ENCODE results near the gene KSR2. TPM values are rescaled to one million over a fixed set of nuclear protein-coding genes. Genes with fewer than 3 reads are reported as not detected.

Gene KSR2
- total and polyA plus RNA-seq, 4 donors: 0.09 to 1.8 (median 0.37) TPM

GRCh38 chr12:117842630-117843029 is 126.2 kb downstream of the KSR2 start:
- Histone ChIP-seq H3K27me3 (ENCODE audit: control insufficient read depth in 3 of 3, insufficient read depth in 3 of 3, low read length in 2 of 3) (peaks cover 0 to 3% (median 0%) of the 10 kb centered on the region in 3 donors), H3K4me1 (ENCODE audit: control insufficient read depth in 5 of 5, insufficient read depth in 5 of 5, low read length in 5 of 5) (no peaks in the 10 kb centered on the region), H3K27ac (ENCODE audit: low read depth in 1 of 2, low read length in 1 of 2) (no peak overlapping the region), H3K36me3 (ENCODE audit: control insufficient read depth in 4 of 4, insufficient read depth in 4 of 4, low read length in 4 of 4) (no peaks in the 10 kb centered on the region), H3K4me3 (no peak overlapping the region), H3K9me3 (ENCODE audit: control insufficient read depth in 4 of 4, insufficient read depth in 3 of 4, low read length in 3 of 4) (peaks cover 0 to 8% (median 2%) of the 10 kb centered on the region in 4 donors), H3K9ac (ENCODE audit: insufficient read depth in 1 of 2, low read length in 2 of 2) (no peak overlapping the region)
- DNase-seq (no peak), ATAC-seq (ENCODE audit: insufficient read depth, low FRiP score) (no peak)
- WGBS, 2 donors: 58 to 63% methylated on average over 4 of the region's 4 CpGs
- no peak for TF ChIP-seq CTCF (IDR thresholded peaks at IDR 0.05; ENCODE audit: control extremely low read depth, extremely low read depth)

- 90 to 95% methylated on average over 2 of the region's 2 CpGs for WGBS, 2 donors
These were observed 126.6 kb downstream of the KSR2 start for GRCh38 chr12:117842220-117842619.

GRCh38 chr12:117837737-117838050 is 131.1 kb downstream of the KSR2 start:
- Histone ChIP-seq H3K4me1 (ENCODE audit: control insufficient read depth in 5 of 5, insufficient read depth in 5 of 5, low read length in 5 of 5) (no peaks in the 10 kb centered on the region), H3K9ac (ENCODE audit: insufficient read depth in 1 of 2, low read length in 2 of 2) (no peak overlapping the region), H3K4me3 (no peak overlapping the region), H3K36me3 (ENCODE audit: control insufficient read depth in 4 of 4, insufficient read depth in 4 of 4, low read length in 4 of 4) (no peaks in the 10 kb centered on the region), H3K27me3 (ENCODE audit: control insufficient read depth in 3 of 3, insufficient read depth in 3 of 3, low read length in 2 of 3) (peaks cover 3 to 5% (median 3%) of the 10 kb centered on the region in 3 donors), H3K9me3 (ENCODE audit: control insufficient read depth in 4 of 4, insufficient read depth in 3 of 4, low read length in 3 of 4) (no peaks in the 10 kb centered on the region), H3K27ac (ENCODE audit: low read depth in 1 of 2, low read length in 1 of 2) (no peak overlapping the region)
- no peak for TF ChIP-seq CTCF (IDR thresholded peaks at IDR 0.05; ENCODE audit: control extremely low read depth, extremely low read depth)
- ATAC-seq (ENCODE audit: insufficient read depth, low FRiP score): no peak
- WGBS, 2 donors: 53 to 72% methylated on average over 3 of the region's 3 CpGs
- no peak for DNase-seq

More at GRCh38 chr12:117842220-117842619, 126.6 kb downstream of the KSR2 start:
- no peak overlapping the region for H3K27ac ChIP-seq (ENCODE audit: low read depth in 1 of 2, low read length in 1 of 2)
- no peak overlapping the region for H3K9ac ChIP-seq (ENCODE audit: insufficient read depth in 1 of 2, low read length in 2 of 2)
- peaks cover 0 to 8% (median 2%) of the 10 kb centered on the region in 4 donors for H3K9me3 ChIP-seq (ENCODE audit: control insufficient read depth in 4 of 4, insufficient read depth in 3 of 4, low read length in 3 of 4)
- peaks cover 0 to 3% (median 0%) of the 10 kb centered on the region in 3 donors for H3K27me3 ChIP-seq (ENCODE audit: control insufficient read depth in 3 of 3, insufficient read depth in 3 of 3, low read length in 2 of 3)
- ATAC-seq (ENCODE audit: insufficient read depth, low FRiP score) (no peak), DNase-seq (no peak)
- no peaks in the 10 kb centered on the region for H3K4me1 ChIP-seq (ENCODE audit: control insufficient read depth in 5 of 5, insufficient read depth in 5 of 5, low read length in 5 of 5)
- H3K36me3 ChIP-seq (ENCODE audit: control insufficient read depth in 4 of 4, insufficient read depth in 4 of 4, low read length in 4 of 4): no peaks in the 10 kb centered on the region
- H3K4me3 ChIP-seq: no peak overlapping the region
- TF ChIP-seq CTCF (IDR thresholded peaks at IDR 0.05; ENCODE audit: control extremely low read depth, extremely low read depth): no peak
